GM10266 (cell line): ENCODE measurements around the gene ATP11A.

Experiments used
- DNase-seq: peaks from one replicate; pipeline ENCODE4 v3.0.0; 2012; ENCODE audit errors: extremely low spot score
- TF ChIP-seq, protein P1 (sequence below): IDR thresholded peaks from 2 replicates; pipeline ENCODE4 v1.5.1; 2012; ENCODE audit warnings: mild to moderate bottlenecking, low read depth; ENCODE audit not compliant: control insufficient read depth, insufficient read depth; ENCODE audit errors: missing control alignments

Gene ATP11A

DNA sequence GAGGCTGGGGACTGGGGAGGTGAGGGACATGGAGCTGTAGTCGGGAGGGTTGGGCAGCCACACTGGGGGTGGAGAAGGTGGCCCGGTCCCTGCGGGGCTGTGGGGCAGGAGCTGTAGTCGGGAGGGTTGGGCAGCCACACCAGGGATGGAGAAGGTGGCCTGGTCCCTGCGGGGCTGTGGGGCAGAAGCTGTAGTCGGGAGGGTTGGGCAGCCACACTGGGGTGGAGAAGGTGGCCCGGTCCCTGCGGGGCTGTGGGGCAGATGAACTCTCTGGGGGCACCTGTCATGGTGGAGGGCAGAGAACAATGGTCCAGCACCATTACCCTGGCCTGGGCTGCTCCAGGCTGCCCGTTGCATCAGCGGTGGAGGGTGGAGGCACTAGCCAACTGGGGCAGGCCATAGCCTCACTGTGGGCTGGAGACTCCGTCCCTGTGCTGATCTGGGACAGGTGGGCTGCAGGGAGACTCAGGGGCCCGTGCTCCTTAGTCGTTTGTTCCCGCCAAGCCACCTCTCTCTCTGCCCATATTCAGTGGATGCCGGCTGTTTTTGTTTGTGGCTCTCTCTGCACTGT, 51.4 kb downstream of the ATP11A start:
- DNase-seq = no peak
- TF ChIP-seq, protein P1, sequence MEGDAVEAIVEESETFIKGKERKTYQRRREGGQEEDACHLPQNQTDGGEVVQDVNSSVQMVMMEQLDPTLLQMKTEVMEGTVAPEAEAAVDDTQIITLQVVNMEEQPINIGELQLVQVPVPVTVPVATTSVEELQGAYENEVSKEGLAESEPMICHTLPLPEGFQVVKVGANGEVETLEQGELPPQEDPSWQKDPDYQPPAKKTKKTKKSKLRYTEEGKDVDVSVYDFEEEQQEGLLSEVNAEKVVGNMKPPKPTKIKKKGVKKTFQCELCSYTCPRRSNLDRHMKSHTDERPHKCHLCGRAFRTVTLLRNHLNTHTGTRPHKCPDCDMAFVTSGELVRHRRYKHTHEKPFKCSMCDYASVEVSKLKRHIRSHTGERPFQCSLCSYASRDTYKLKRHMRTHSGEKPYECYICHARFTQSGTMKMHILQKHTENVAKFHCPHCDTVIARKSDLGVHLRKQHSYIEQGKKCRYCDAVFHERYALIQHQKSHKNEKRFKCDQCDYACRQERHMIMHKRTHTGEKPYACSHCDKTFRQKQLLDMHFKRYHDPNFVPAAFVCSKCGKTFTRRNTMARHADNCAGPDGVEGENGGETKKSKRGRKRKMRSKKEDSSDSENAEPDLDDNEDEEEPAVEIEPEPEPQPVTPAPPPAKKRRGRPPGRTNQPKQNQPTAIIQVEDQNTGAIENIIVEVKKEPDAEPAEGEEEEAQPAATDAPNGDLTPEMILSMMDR = no peak

DNA sequence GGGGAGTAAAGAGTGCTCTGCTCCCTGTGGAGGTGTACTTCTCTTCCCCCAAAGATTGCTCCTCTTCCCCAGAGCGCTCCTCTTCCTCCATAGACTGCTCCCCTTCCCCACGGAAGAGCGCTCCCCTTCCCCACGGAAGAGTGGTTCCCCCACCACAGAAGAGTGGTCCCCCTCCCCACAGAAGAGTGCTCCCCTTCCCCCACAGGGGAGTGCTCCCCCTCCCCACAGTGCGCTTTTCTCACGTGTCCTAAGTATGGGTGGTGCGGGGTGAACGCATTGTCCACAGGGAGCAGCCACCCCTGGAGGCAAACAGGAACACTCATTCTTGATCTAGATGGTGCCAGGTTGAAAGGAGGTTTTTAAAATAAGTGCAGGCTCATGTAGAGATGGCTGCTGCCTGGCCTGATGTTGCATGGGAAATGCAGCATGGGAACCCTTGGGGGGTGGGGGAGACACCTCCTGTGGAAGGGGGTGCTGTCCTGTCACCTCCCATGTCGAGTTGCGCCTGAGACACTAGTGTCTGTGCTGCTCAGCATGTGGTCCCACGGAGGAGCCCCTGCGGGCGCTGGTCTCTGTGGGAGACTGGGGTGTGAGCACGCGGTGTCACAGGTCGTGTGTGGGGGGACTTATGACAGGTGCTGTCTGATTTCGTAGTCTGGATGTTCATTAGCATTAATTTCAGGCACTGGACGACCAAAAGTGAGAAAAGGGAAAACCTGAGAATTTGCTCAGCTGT, 52.2 kb downstream of the ATP11A start:
- TF ChIP-seq, protein P1 = no peak
- no peak for DNase-seq

DNA sequence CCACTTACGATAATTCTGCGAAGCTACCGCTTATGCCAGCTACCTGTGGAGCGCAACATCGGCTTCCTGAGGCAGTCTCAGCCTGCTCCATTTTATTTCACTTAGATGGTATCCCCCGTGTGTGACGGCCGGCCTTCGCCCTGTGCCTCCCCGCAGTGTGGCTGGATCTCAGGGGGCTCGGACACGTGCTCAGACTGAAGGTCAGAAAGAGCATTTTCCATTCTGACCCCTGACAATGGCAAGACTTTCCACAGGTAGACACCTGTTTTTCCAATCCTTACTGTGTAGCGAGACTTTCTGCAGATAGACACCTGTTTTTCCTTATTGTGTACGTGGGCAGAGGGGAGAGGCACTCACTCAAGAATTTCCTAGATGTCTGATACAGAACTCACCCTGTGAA, 52.7 kb downstream of the ATP11A start:
- DNase-seq = no peak
- TF ChIP-seq, protein P1 = no peak

DNA sequence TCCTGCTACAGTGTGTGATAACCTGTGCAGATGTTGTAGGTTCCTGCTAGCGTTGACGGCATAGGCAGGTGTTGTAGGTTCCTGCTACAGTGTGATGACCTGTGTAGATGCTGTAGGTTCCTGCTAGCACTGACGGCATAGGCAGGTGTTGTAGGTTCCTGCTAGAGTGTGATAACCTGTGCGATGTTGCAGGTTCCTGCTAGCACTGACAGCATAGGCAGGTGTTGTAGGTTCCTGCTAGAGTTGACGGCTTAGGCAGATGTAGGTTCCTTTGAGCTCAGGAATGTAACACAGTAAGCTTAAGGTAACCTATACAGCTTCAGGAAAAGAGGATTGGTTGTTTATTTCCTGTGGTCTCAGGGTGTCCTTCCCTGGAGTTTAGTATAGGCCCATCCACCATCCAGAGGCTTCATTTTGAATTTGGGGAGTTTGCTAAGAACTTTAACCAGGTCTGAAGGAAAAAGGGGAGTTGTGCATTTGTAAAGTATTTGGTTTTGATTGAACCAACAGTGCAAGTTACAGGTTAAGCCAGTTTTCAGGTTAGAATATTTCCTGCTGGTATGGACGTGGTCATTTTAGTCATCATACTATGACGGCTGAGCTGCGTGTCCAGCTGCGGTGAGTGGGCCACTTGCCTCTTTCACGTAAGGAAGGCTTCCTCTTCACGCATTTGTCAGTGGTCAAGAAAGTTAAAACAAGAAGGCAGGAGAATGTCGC, 53.8 kb downstream of the ATP11A start:
- TF ChIP-seq, protein P1 = no peak
- no peak for DNase-seq

DNA sequence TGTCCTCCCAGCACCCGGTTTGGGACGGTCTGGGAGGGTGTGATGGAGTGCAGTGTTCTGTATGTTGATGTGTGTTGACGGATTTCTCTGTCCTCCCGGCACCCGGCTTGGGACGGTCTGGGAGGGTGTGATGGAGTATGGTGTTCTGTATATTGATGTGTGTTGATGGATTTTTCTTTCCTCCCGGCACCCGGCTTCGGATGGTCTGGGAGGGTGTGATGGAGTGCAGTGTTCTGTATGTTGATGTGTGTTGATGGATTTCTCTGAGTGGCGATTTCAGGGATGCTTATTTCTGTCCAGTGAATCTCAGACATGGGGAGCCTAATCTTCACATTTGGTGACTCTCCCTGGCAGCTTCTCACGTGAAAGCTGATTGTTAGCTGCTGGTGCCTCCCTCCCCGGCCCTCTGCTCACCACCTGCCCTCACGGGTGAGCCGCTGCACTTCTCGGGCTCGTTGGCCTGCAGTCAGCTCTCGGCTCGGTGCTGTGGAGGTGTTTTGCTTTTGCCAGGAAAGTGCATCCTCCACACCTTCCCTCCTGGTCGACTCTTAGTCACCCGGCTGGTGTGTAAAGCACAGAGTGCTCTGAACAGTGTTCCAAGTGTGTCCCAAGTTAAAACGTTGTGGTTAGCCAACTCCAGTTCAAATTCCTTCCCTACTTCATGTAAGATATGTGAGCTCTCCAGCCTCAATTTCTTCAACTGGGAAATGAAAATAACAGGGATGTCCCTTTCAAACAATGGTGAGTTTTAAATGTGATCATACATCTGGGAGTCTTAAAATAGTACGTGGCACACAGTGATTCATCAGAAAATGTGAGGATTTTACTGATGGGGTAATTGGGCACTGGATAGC, 54.6 kb downstream of the ATP11A start:
- TF ChIP-seq, protein P1 = no peak
- no peak for DNase-seq

DNA sequence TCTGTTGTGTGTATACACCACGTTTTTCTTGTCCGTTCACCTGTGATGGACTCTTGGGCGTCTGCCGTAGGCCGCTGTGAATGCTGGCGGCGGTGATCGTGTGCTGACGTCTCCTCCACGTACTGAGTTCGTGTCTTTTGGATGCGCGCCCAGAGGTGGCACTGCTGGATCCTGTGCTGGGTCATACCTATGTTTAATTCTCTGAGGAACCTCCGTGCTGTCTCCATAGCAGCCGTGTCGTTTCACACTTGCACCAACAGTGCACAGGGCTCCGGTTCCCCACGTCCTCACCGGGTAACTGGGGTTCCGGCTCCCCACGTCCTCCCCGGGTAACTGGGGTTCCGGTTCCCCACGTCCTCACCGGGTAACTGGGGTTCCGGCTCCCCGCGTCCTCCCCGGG, 56.2 kb downstream of the ATP11A start:
- TF ChIP-seq, protein P1 = no peak
- DNase-seq = no peak

DNA sequence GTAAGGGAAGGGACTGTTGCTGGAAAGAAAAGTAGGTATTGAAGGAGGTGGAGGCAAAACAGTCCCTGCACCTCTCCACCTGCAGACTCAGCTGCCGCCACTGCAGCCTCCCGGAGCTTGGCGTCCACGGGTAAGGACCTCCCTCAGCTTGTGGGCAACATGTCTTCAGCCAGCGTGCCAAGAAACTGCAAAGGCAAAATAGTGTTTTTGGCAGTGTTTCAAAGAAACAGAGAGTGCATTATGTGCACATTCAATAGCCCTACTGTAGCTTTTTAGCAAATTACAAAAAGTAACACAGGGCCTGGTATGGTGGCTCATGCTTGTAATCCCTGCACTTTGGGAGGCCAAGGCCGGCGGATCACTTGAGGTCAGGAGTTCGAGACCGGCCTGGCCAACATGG, 57.4 kb downstream of the ATP11A start:
- no peak for DNase-seq
- TF ChIP-seq, protein P1 = no peak
